CD4-positive, alpha-beta memory T cell (primary cell): ENCODE data around the gene APBB3. TPM values are rescaled to one million over a fixed set of nuclear protein-coding genes. Genes with fewer than 3 reads are reported as not detected.

Experiments used
- CTCF ChIA-PET: fragments of 350-600 bp; sonication (Branson Sonifier 250); formaldehyde crosslinking; loops from one replicate; lab custom pipeline; 2021; ENCODE audit warnings: inconsistent platforms; ENCODE audit not compliant: partially characterized antibody; lab: Charles Lee
- POLR2A ChIA-PET: fragments of 350-600 bp; sonication (Branson Sonifier 250); formaldehyde crosslinking; loops from one replicate; lab custom pipeline; 2021; ENCODE audit not compliant: partially characterized antibody; lab: Charles Lee
- DNase-seq, 5 donors: peaks; one replicate each; pipeline versions ENCODE4 v3.0.0 to v3.0.0-alpha.2; 2020 to 2022; ENCODE audit warnings: mixed read lengths in 1 of 5
- H3K27ac ChIP-seq: one replicate; pipeline ENCODE4 v1.7.0; 2013; ENCODE audit warnings: low read depth, low read length
- H3K27me3 ChIP-seq: 2 replicates; pipeline ENCODE4 v1.7.0; 2013; ENCODE audit warnings: mild to moderate bottlenecking, low read length, moderate library complexity; ENCODE audit not compliant: insufficient read depth
- H3K36me3 ChIP-seq: 2 replicates; pipeline ENCODE4 v1.7.0; 2013; ENCODE audit warnings: mild to moderate bottlenecking, low read length, moderate library complexity; ENCODE audit not compliant: insufficient read depth
- H3K4me1 ChIP-seq: 2 replicates; pipeline ENCODE4 v1.7.0; 2013; ENCODE audit warnings: mild to moderate bottlenecking, low read length, moderate library complexity; ENCODE audit not compliant: insufficient read depth
- H3K4me3 ChIP-seq, 2 donors: one replicate each; pipeline ENCODE4 v1.7.0; 2013; ENCODE audit warnings: low read length in 2 of 2, mild to moderate bottlenecking in 1 of 2
- H3K9me3 ChIP-seq, 2 donors: one replicate each; pipeline ENCODE4 v1.7.0; 2013; ENCODE audit warnings: low read length in 2 of 2, control low read depth in 1 of 2; ENCODE audit not compliant: control insufficient read depth in 1 of 2
- H3K27ac Mint-ChIP-seq, 7 donors: one replicate each; pipeline ENCODE4 v1.8.0; 2020 to 2021; ENCODE audit warnings: mixed read lengths in 7 of 7, mild to moderate bottlenecking in 6 of 7, inconsistent platforms in 3 of 7, moderate library complexity in 3 of 7
- H3K27me3 Mint-ChIP-seq, 2 donors: one replicate each; pipeline ENCODE4 v1.8.0; 2020 to 2021; ENCODE audit warnings: mixed read lengths in 2 of 2
- H3K36me3 Mint-ChIP-seq, 2 donors: one replicate each; pipeline ENCODE4 v1.8.0; 2020 to 2021; ENCODE audit warnings: mixed read lengths in 2 of 2, inconsistent platforms in 1 of 2, mild to moderate bottlenecking in 1 of 2
- H3K4me1 Mint-ChIP-seq, 4 donors: one replicate each; pipeline ENCODE4 v1.8.0; 2020 to 2021; ENCODE audit warnings: mixed read lengths in 4 of 4, mild to moderate bottlenecking in 1 of 4
- H3K4me3 Mint-ChIP-seq, 8 donors: one replicate each; pipeline ENCODE4 v1.8.0; 2020 to 2021; ENCODE audit warnings: mixed read lengths in 8 of 8, mild to moderate bottlenecking in 7 of 8, moderate library complexity in 6 of 8, inconsistent platforms in 3 of 8
- H3K9me3 Mint-ChIP-seq, 8 donors: one replicate each; pipeline ENCODE4 v1.8.0; 2020 to 2021; ENCODE audit warnings: mixed read lengths in 8 of 8, mild to moderate bottlenecking in 5 of 8, inconsistent platforms in 3 of 8, moderate library complexity in 1 of 8
- intact Hi-C: fragments of 100-400 bp; cut with micrococcal nuclease; formaldehyde crosslinking; loops from one replicate; pipeline ENCODE4 v1.15.1; 2023
- polyA plus RNA-seq, 2 donors: library from polyadenylated mRNA; unstranded; fragments of 300-500 nt; fragmentation: Illumina TruSeq; gene quantifications; one replicate each; pipeline ENCODE4 v1.2.3, GENCODE V29; 2021
- total RNA-seq, 2 experiments: library from RNA; stranded (reverse); gene quantifications; one replicate each; pipeline ENCODE4 v1.2.3, GENCODE V29; 2021

APBB3 gene
- total and polyA plus RNA-seq, 4 experiments from 2014 or later = 2.1 to 75.4 (median 38.9) TPM

- Histone ChIP-seq H3K27ac (no peak overlapping the region), H3K36me3 (peaks cover 29% of the 10 kb centered on the region), H3K27me3 (no peaks in the 10 kb centered on the region), H3K4me1 (peaks cover 50% of the 10 kb centered on the region), H3K9me3 (no peaks in the 10 kb centered on the region), H3K4me3 (no peak overlapping the region)
- H3K27ac Mint-ChIP-seq = peak overlapping the region; percentile 72 to 97 (median 91)
- peak overlapping the region in 1 of 8 donors; percentile 26 for H3K4me3 Mint-ChIP-seq
- no peaks in the 10 kb centered on the region for H3K27me3 Mint-ChIP-seq
- ChIA-PET CTCF (no interaction called here), POLR2A (interaction anchor here (1.4 to 5.3 kb wide), 4 partner anchors 8 to 96 kb away, joined by 4 to 79 read pairs (median 64); partner anchors contain the start of genes APBB3, IK, NDUFA2 and SLC35A4)
- DNase-seq = no peak
- H3K9me3 Mint-ChIP-seq = peaks cover 0 to 4% (median 0%) of the 10 kb centered on the region in 8 donors
- H3K4me1 Mint-ChIP-seq = peaks cover 36 to 76% (median 48%) of the 10 kb centered on the region in 4 donors
- intact Hi-C loops = no loop called here
- peaks cover 22 to 47% of the 10 kb centered on the region in 2 donors for H3K36me3 Mint-ChIP-seq
Observed at GRCh38 chr5:140550147-140551079, 14.0 kb downstream of the APBB3 start.

GRCh38 chr5:140549237-140550144 lies 14.9 kb downstream of the APBB3 start:
- DNase-seq = no peak
- H3K27me3 ChIP-seq = no peaks in the 10 kb centered on the region
- Mint-ChIP-seq H3K27ac (peak overlapping the region; percentile 85 to 97 (median 97)), H3K4me3 (peak overlapping the region; percentile 5 to 91 (median 64)), H3K9me3 (peaks cover 0 to 4% (median 0%) of the 10 kb centered on the region in 8 donors), H3K36me3 (peaks cover 26 to 51% of the 10 kb centered on the region in 2 donors), H3K4me1 (peaks cover 31 to 68% (median 41%) of the 10 kb centered on the region in 4 donors), H3K27me3 (no peaks in the 10 kb centered on the region)
- H3K4me1 ChIP-seq = peaks cover 43% of the 10 kb centered on the region
- ChIA-PET CTCF (interaction anchor here (2.3 to 2.7 kb wide), 4 partner anchors 7 to 162 kb away, joined by 6 to 13 read pairs (median 12); partner anchors contain the start of genes IK, NDUFA2 and SRA1), POLR2A (interaction anchor here (0.9 to 5.3 kb wide), 8 partner anchors 9 to 436 kb away, joined by 3 to 79 read pairs (median 24); partner anchors contain the start of genes ANKHD1, APBB3, HARS1 and HARS2)
- H3K4me3 ChIP-seq = no peak overlapping the region
- H3K9me3 ChIP-seq = no peaks in the 10 kb centered on the region
- H3K36me3 ChIP-seq = peaks cover 29% of the 10 kb centered on the region
- intact Hi-C loops = no loop called here
- peak overlapping the region; percentile 77 for H3K27ac ChIP-seq

- ChIA-PET CTCF (interaction anchor here (0.9 to 3.7 kb wide), 9 partner anchors 8 to 173 kb away, joined by 4 to 49 read pairs (median 13); partner anchors contain the start of genes CD14, IK, NDUFA2 and SRA1), POLR2A (interaction anchor here (0.6 to 5.3 kb wide), 14 partner anchors 10 to 435 kb away, joined by 3 to 79 read pairs (median 16); partner anchors contain the start of genes ANKHD1, APBB3, CD14 and HARS1)
- H3K4me1 ChIP-seq = peaks cover 36% of the 10 kb centered on the region
- H3K4me3 Mint-ChIP-seq = peak overlapping the region in 7 of 8 donors; percentile 9 to 91 (median 66)
- H3K4me3 ChIP-seq = no peak overlapping the region
- H3K36me3 Mint-ChIP-seq = peaks cover 32 to 50% of the 10 kb centered on the region in 2 donors
- no peaks in the 10 kb centered on the region for H3K27me3 Mint-ChIP-seq
- DNase-seq = no peak
- H3K27ac Mint-ChIP-seq = peak overlapping the region; percentile 91 to 97 (median 97)
- H3K36me3 ChIP-seq = peaks cover 29% of the 10 kb centered on the region
- H3K27me3 ChIP-seq = no peaks in the 10 kb centered on the region
- no peaks in the 10 kb centered on the region for H3K9me3 ChIP-seq
- H3K9me3 Mint-ChIP-seq = peaks cover 0 to 3% (median 0%) of the 10 kb centered on the region in 8 donors
- peak overlapping the region; percentile 77 for H3K27ac ChIP-seq
- intact Hi-C loops = no loop called here
- peaks cover 27 to 61% (median 35%) of the 10 kb centered on the region in 4 donors for H3K4me1 Mint-ChIP-seq
Observed at GRCh38 chr5:140548791-140549190, 15.6 kb downstream of the APBB3 start.

DNA sequence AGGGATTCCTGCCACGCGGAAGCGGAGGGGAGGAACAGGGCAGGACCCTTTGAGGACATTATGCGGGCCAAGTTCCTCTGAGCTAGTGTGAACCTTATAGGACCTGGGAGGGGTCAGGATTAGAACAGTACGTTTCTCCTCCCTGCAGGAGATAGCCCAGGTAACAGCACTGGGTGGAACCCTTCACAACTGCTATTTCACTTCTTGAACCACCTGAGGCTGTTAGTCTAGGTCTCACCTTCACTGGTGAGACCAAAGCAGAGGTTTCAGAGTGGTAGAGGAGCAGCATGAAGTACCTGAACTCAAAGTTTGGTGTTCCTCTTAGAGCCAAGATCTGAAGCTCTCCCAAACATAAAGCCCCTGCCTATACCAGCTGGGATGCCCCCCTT lies 16.1 kb downstream of the APBB3 start:
- CTCF ChIA-PET = interaction anchor here (0.9 to 3.7 kb wide), 14 partner anchors 8 to 174 kb away, joined by 3 to 49 read pairs (median 9); partner anchors contain the start of genes APBB3, CD14, IK and NDUFA2
- intact Hi-C loops = no loop called here
- DNase-seq = no peak
- peak overlapping the region; percentile 57 to 76 for H3K4me3 ChIP-seq
- Mint-ChIP-seq H3K9me3 (peaks cover 0 to 3% (median 0%) of the 10 kb centered on the region in 8 donors), H3K4me3 (peak overlapping the region; percentile 85 to 93 (median 89)), H3K27ac (peak overlapping the region; percentile 91 to 97 (median 97)), H3K27me3 (no peaks in the 10 kb centered on the region), H3K4me1 (peaks cover 22 to 56% (median 31%) of the 10 kb centered on the region in 4 donors), H3K36me3 (peaks cover 29 to 48% of the 10 kb centered on the region in 2 donors)
- peaks cover 29% of the 10 kb centered on the region for H3K36me3 ChIP-seq
- POLR2A ChIA-PET = interaction anchor here (0.6 to 5.3 kb wide), 20 partner anchors 8 to 1069 kb away, joined by 3 to 79 read pairs (median 6); partner anchors contain the start of genes ANKHD1, APBB3, CD14 and HARS1
- peak overlapping the region; percentile 77 for H3K27ac ChIP-seq
- H3K4me1 ChIP-seq = peaks cover 31% of the 10 kb centered on the region
- H3K9me3 ChIP-seq = no peaks in the 10 kb centered on the region
- no peaks in the 10 kb centered on the region for H3K27me3 ChIP-seq

DNA sequence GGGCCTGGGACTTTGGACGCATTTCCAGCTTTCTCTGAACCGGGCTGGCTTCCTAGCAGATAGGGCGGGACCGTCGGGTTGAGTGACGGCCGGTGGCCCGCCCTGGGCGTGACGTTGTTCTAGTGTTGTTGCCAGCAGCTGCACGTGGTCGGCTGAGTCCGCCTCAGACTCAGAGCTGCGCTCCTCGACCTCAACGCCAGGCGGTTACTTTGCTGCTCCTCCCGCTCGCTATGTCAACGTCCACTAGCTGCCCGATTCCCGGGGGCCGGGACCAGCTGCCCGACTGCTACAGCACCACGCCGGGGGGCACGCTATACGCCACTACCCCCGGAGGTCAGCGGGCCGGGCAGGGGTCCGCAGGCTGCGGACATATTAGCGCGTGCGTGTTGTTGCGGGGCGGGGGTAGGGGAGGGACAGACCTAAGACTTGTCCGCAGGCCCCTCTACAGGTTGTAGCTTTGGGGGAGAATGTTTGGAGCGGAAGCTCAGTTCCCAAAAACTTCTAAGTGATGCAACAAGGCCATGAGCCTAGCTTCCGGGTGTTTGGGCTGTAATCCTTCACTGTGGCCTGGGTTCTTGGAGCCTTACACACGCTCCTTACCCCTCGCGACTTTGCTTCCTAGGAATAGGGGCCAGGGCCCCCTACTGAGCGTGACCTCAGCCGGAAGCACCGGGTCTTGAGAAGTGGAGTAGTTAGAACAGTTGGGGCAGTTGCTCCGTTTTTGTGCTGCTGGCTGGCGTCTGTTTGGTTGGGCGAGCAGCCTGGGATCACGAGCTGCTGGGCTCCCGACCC lies 16.7 kb downstream of the APBB3 start, which contains the start of gene EIF4EBP3:
EIF4EBP3 (plus strand) TSS at position 155 of the 792 bp plus-strand sequence; CDS start at position 231, 76 bp downstream.
- peaks cover 29% of the 10 kb centered on the region for H3K36me3 ChIP-seq
- H3K9me3 ChIP-seq = no peaks in the 10 kb centered on the region
- H3K9me3 Mint-ChIP-seq = peaks cover 0 to 3% (median 0%) of the 10 kb centered on the region in 8 donors
- peak; percentile 84 to 92 (median 87) for DNase-seq
- H3K27ac ChIP-seq = peak within 1 kb of the TSS; percentile 77
- ChIA-PET POLR2A (interaction anchor here (0.6 to 5.3 kb wide), 26 partner anchors 8 to 1069 kb away, joined by 3 to 79 read pairs (median 7); partner anchors contain the start of genes ANKHD1, APBB3, CD14 and HARS1), CTCF (interaction anchor here (0.6 to 3.7 kb wide), 22 partner anchors 9 to 175 kb away, joined by 3 to 49 read pairs (median 6); partner anchors contain the start of genes APBB3, CD14, IK and NDUFA2)
- peaks cover 30% of the 10 kb centered on the region for H3K4me1 ChIP-seq
- no peaks in the 10 kb centered on the region for H3K27me3 ChIP-seq
- peak within 1 kb of the TSS; percentile 91 to 97 (median 97) for H3K27ac Mint-ChIP-seq
- peaks cover 23 to 48% of the 10 kb centered on the region in 2 donors for H3K36me3 Mint-ChIP-seq
- peaks cover 19 to 50% (median 26%) of the 10 kb centered on the region in 4 donors for H3K4me1 Mint-ChIP-seq
- H3K4me3 Mint-ChIP-seq = peak within 1 kb of the TSS; percentile 85 to 93 (median 89)
- H3K27me3 Mint-ChIP-seq = no peaks in the 10 kb centered on the region
- intact Hi-C loops = loop anchor here (1.0 kb wide), 4 partner anchors 10 to 100 kb away; partner anchors contain the start of genes APBB3, IK, NDUFA2 and SLC35A4
- H3K4me3 ChIP-seq = peak within 1 kb of the TSS; percentile 57 to 76
